Colon (tissue), 2 donors: ENCODE results near the gene TYR.
"Not testable (repeated sequence)": the region's sequence is repeated elsewhere in the genome, so short reads cannot be mapped to it uniquely, and the experiment has no call there.

Experiments used
- FAIRE-seq: peaks from 2 replicates; lab custom pipeline; 2012; peaks lifted over from hg19 to GRCh38; lab: Jason Lieb, UNC
- donor health status: control.
- donor health status: control.

Gene TYR

DNA sequence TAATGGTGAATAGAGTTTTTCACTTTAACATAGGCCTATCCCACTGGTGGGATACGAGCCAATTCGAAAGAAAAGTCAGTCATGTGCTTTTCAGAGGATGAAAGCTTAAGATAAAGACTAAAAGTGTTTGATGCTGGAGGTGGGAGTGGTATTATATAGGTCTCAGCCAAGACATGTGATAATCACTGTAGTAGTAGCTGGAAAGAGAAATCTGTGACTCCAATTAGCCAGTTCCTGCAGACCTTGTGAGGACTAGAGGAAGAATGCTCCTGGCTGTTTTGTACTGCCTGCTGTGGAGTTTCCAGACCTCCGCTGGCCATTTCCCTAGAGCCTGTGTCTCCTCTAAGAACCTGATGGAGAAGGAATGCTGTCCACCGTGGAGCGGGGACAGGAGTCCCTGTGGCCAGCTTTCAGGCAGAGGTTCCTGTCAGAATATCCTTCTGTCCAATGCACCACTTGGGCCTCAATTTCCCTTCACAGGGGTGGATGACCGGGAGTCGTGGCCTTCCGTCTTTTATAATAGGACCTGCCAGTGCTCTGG, at the start of gene TYR:
TSS of gene TYR (plus strand) at position 185 of the 541 bp plus-strand sequence. CDS start at position 264, 79 bp downstream.
- no peak for FAIRE-seq

DNA sequence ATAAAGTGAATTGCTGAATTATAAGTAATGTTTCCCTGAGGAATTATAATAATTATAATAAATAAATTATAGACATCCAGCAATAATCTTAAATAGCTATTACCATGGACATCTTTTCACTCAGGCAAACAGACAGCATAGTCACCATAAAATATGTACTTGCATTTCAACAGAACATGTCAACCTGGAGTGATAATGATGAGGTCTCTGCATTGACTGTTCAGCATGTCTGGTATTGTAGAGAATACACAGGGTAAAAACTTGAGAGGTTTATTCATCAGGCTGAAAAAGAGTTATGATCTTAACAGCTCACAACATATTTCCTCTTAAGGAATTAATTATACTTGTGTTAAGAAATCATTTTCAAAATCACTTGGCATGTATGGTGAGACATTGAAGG, 41.1 kb upstream of the TYR start:
- FAIRE-seq = no peak

DNA sequence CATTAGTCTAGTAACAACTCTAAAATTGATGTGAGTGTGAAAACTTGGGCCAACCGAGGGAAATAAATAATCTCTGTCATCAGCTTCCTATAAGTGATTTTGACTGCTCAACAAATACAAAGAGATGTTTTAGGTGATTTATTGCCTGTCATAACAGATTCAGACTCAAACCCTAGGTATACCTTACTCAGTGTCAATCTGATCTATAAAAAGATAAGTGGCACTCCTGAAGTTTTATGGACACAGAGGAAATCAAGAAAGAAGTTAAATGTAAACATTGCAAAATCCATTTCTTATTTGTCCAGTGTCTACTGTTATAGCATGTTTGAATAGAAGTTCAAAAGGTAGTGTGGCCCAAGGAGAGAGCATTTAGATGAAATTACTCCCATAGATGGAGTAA, 30.4 kb upstream of the TYR start:
- FAIRE-seq = no peak

DNA sequence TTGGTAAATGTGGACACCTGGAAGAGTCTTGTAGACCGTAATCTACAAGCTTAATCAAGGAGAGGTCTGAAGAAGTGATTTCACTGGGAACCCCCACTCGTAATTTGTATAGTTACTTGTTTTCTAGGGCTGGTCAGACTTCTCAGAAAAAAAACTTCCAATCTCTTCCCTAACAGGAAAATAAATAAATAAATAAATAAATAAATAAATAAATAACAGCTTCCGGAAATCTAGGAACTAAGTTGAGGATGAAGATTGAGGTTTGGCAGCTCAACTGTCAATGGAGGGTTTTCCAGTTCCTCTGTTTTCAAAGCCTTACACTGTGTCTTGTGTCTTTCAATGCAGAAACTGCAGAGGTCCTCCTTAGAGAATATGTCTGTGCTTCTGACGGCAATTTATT, 17.7 kb upstream of the TYR start:
- no peak for FAIRE-seq

DNA sequence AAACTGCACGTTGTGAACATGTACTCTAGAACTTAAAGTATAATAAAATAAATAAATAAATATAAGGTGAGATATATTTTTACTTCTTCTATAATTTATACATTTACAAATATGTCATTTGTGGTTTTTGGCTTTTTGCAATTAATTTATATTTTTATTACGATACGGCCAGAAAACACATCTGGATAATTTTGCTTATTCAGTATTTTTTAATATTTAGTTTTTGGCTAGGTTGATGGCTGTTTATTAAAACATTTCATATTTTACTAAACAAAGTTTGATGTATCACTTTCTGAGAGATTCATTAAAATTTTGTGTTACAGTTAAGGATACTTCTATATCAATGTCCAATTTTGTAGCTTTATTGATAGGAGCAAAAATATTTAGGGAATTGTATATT, 15.7 kb upstream of the TYR start:
- no peak for FAIRE-seq

DNA sequence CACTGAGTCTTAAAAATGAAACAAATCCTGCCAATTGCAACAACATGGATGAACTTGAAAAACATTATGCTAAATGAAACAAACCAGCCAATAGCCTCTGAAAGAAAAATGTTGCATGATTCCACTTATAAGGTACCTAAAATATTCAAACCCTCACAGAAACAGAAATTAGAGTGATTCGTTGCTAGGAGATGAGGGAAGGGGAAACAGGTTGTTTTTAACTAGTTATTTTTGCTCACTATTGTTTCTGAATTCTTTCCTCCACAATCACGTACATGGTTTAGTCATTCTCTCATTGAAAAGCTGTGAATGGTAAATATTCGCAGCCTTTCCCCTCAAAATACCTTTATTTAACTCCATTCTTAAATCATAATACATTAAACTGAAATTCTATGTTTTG, 14.0 kb upstream of the TYR start:
- no peak for FAIRE-seq

DNA sequence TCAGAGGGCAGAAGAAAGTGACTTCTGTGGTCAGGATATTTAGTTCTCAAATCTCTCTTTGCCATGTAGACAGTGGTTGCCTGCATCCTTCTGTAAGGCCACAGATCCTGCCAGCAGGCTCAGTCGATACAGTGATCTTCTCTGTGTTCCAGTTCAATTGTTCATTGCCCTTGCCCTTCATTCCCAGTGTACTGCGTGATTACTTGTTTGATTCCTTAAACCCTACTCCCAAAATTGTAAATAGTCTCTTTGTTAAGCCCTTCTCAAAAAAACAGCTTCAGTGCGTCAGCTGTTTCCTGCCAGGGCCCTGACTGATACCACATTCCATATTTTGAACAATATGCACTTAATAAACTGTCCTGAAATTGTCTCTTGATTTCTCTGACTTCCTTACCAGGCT, 9.3 kb upstream of the TYR start:
- no peak for FAIRE-seq

DNA sequence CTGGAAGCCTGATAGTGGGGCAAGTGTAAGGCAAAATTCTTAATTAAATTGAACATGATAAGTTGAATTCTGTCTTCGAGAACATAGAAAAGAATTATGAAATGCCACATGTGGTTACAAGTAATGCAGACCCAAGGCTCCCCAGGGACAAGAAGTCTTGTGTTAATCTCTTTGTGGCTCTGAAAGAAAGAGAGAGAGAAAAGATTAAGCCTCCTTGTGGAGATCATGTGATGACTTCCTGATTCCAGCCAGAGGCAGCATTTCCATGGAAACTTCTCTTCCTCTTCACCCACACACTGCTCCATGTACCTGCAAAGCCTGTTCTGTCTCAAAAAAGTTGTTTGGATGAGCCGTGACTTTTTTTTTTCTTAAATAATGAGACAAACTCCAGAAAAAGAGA, 1.9 kb upstream of the TYR start:
- FAIRE-seq = no peak

DNA sequence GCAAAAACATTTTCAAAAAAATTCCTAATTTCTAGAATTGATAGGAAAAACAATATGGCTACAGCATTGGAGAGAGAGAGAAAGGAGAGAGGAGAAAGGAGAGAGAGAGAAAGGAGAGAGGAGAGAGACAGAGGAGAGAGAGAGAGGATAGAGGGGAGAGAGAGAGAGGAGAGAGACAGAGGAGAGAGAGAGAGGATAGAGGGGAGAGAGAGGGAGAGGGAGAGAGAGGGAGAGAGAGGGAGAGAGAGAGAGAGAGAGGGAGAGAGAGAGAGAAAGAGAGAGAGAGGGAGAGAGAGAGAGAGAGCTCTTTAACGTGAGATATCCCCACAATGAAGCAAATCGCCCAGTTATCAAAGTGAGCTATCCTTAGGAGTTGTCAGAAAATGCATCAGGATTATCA, 737 bp upstream of the TYR start:
- FAIRE-seq = no peak

DNA sequence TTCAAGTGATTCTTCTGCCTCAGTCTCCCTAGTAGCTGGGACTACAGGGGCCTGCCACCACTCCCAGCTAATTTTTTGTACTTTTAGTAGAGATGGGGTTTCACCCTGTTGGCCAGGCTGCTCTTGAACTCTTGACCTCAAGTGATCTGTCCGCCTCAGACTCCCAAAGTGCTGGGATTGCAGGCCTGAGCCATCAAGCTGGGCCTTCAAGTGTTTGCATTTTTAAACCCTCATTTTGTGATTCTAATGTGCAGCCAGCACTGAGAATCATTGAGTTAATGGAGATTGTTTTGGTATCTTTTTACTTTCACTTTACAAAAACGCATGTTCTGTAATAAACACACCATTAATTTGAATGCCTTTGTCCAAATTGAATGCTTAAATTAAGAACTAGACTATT, 3.4 kb downstream of the TYR start:
- FAIRE-seq = no peak

DNA sequence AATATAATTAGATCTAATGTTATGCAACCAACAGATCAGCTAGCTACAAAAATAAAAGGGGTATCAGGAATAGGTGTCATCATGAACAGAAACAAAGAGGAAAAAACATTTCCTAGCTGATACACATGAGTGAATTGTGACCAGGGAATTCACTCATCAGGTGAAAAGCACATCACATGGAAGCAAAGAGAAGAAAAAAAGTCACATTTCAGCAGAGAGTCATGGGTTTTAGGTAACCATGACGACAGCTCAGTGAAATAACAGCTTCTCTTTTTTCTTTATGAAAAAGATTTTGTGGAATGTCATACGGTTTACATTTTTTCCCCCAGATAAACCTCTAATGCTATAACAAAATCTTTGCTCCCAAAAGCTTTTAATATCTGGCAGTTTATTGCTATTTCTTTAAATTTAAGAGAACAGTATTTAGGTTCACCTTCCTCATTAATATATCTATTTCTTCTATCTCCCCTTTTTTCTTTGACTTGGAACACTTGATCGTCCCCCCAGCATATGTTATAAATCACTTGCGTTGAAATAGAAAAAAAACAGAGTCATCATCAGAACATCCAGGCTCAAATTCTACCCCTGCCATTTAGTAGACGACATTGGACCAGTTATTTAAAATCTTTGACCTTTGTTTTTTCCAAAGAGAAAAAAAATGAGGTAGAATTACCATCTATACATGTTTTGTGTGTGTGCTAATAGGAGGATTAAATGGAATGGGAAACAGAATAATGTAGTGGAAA, 5.3 kb downstream of the TYR start:
- no peak for FAIRE-seq

DNA sequence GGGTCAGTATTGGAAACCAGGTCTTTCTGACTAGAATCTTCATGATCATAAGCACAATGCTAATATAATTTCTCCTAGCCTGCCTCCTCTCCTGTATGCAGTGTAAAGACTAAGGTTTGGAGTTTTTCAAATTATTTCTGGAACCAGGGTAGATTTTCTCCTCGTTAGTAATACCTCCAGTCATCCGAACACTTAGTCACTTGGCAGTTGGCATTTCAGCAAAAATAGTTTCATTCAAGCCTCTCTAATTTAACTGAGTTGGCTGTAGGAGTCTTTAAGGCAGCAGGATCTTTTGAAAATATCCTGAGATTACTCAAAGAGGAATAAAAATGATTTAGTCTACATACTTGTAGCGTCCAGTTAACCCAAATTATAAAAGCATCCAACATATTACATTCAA, 6.3 kb downstream of the TYR start:
- no peak for FAIRE-seq

DNA sequence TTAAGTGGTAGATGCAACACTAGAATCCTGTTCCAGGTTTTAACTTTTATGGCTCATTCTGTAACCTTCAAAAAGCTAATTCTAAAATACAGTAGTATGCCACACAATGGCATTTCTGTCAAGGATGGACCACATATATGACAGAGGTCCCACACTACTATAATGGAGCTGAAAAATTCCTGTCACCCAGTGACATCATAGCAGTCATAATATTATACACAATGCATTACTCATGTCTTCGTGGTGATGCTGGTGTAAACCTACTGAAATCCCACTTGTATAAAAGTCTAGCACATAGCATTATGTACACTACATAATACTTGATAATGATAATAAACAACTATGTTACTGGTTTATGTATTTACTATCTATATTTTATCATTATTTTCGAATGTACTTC, 12.1 kb downstream of the TYR start:
- no peak for FAIRE-seq

DNA sequence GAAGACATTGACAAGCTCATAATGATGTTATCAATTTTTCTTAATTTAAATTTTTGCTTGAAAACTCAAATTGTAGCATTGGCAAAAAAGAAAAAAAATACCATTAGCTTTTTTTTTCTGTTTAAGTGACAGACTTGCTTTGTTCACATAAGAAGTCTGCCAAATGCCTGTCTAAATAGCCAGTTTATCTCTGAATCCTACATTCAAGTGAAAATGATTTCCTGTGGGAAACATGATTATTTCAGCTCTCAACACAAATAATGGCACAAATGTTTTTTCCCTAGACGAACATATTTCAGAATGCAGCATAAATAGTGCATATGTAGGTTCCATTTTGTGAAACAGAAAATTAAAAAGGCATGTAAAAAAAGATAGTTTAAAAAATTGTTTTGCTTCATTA, 23.5 kb downstream of the TYR start:
- FAIRE-seq = no peak

DNA sequence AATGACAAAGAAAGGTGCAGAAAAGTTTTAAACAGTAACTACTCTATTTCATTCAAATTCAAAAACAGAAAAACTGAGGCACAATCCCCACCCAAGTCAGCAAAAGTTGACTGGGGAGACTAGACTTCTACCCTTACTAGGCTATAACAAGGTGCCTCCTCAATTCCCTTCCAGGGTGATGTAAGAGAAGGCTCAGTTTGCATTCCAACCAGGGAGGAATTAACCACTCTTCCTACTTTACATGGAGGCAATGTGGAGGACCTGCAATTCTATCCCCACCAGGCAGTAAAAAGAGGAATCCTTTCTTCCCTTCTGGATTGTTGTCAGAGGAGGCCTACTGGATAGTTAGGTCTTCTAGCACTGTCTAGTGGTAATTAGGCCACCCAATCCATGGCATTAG, 26.1 kb downstream of the TYR start:
- FAIRE-seq = no peak

DNA sequence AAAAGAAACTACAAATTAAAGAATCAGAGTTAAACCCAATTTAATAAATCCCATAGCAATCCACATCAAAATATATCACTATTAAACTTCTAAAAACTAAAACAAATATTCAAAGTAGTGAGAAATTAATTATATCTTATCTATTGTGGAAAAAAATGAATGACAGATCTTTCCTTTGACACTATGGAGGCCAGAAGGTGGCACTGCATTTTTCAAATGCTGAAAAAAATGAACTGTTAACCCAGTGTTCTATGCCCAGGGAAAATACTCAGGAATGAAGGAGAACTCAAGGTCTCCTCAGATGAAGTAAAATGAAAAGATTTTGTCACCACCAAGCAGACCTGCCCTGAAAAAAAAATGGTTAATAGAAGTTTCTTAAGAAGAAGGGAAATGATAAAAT, 27.7 kb downstream of the TYR start:
- FAIRE-seq = no peak

DNA sequence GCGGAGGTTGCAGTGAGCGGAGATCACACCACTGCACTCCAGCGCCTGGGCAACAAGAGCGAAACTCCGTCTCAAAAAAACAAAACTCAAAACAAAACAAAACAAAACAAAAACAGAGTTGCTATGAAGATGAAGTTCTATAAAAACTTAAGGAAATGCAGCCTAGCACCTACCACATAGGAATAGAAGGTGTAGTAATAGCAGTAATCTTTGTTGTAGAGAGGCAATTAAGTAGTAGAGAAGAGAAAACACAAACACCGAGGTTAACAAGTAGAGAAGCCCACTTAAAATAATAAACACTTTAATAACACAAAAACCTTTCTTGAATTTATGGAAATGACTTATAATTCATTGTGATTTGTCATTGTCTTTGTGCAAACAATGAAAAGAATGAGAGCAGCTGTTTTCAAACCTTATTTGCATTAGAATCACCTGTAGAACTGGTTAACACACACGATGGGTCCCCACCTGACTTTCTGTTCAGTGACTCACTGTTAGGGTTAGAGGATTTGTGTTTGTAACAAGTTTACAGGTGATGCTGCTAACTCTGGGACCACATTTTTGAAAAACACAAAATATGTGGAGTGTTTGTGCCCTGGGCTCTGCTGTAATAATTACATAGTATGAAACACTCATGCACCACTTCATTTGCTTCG, 43.1 kb downstream of the TYR start:
- FAIRE-seq = no peak

DNA sequence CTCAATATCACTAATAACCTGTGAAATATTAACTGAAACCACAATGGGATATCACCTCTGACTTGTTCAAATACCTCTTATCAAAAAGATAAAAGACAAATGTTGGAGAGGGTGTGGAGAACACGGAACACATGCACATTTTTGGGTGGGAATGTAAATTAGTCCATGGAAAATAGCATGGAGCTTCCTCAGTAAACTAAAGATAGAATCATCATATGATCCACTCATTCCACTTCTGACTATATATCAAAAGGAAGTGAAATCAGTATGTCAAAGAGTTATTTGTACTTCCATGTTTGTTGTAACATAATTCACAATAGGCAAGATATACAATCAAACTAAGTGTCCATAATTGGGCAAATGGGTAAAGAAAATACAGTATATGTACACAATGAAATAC, 57.4 kb downstream of the TYR start:
- FAIRE-seq = no peak

DNA sequence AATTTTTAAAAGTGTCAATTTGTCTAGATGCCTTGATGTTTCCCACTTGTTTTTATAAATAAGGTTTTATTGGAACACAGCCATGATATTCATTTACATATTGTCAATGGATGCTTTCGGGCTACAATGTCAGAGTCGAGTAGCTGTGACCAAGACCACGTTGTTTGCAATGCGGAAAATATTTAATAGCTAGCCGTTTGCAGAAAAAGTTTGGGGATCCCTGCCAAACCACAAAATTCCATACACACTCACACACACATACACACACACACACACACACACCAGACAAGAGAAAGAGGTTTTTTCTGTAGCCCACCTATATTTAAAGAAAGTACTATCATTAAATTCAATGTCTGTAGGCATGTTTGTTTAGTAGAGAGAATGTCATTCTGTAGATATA, 58.3 kb downstream of the TYR start:
- FAIRE-seq = no peak

DNA sequence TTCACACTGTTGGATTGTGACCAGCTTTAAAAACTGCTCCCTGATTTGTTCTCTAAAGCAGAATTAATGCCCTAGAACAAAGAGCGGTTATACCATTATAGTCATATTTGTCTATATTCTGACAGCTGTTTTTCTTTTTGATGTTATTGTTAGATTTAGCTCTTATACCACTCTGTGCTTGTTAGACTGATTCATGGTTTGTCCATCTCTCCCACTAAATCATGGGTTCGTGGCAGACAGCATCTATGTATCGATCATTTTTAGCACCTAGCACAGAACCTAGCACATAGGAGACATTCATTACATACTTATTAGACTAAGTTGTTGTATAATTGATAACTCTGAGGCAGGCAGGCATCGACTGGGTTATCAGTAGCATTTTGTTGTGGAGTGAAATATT, 69.3 kb downstream of the TYR start:
- FAIRE-seq = not testable (repeated sequence)

DNA sequence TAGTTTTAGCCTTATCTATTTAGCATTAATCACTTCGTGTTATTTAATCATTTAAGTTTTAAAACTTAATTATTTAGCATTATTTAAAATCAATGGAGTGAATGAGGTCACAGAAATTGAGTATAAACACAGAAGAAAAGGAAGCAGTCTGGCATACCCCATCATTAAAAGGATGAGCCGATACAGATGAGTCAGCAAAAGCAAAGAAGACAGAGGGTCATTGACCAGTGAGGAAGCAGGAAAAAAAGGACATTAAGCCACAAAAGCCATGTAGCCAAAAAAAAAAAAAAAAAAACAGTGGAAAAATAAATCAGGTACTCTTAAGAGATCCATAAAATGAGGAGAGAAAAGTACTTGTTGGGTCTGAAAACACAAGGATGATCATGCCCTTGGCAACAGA, 71.5 kb downstream of the TYR start:
- no peak for FAIRE-seq

DNA sequence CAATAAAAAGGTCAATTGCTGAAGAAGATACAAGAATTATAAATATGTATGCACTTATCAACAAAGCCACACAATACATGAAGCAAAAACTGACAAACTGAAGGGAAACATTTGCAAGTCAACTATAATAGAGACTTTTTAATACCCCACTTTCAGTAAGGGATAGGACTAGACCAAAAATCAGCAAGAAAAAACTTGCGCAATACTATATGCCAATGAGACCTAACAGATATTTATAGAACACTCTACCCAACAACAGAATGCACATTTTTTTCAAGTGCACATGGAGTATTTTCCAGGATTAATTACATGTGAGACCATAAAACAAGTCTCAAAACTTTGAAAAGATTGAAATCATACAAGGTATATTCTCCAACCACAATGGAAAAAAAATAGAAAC, 83.8 kb downstream of the TYR start:
- FAIRE-seq = not testable (repeated sequence)

DNA sequence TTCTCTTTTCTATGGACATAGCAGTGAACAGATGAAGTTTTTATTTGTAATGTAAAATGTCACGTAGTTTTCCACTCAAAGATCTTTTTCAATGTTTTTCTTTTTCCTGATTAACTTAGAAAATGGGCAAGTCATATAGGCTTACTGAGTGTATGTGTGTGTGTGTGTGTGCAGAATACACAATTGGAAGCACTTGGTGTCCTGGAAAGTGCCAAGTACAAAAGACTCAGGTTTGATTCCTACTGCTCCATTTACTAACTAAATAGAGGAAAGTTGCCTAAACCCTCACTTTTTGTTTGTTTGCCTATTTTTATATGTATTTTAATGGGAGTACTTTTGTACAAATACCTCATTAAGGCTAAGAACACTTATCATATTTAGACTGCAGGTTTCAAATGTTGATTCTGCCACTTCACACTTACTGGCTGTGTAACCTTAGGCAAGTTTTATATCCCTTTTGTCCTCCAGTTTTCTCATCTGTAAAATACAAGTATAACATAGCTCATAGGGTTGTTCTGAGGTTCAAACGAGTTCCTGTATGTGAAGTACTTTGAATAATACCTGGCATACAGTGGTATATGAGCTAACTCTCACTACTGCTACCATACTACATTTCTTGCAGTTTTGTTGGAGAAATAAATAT, 90.1 kb downstream of the TYR start:
- FAIRE-seq = peak; percentile 24
